CD14-positive monocyte (primary cell): Measurements from ENCODE around the gene LILRA5. TPM values are rescaled to one million over a fixed set of nuclear protein-coding genes. Genes with fewer than 3 reads are reported as not detected.

Experiments
- DNase-seq, 3 donors: peaks; one replicate each; pipeline ENCODE4 v3.0.0-alpha.2; 2011 to 2022
- H2AFZ ChIP-seq: 2 replicates; pipeline ENCODE4 v1.6.0; 2012; ENCODE audit warnings: mild to moderate bottlenecking, low read depth, low read length, inconsistent platforms; ENCODE audit not compliant: insufficient read depth, poor library complexity, severe bottlenecking
- H3K27ac ChIP-seq, 2 donors: 1 replicate in 1 of 2; 2 replicates in 1 of 2; pipeline ENCODE4 v1.5.1; 2012 to 2013; ENCODE audit warnings: low read length in 2 of 2, control low read depth in 1 of 2, inconsistent platforms in 1 of 2, low read depth in 1 of 2, mild to moderate bottlenecking in 1 of 2
- H3K27me3 ChIP-seq, 2 donors: one replicate each; pipeline versions ENCODE4 v1.6.0 to v1.6.1; 2011 to 2013; ENCODE audit warnings: low read length in 2 of 2; ENCODE audit not compliant: control insufficient read depth in 2 of 2, insufficient read depth in 2 of 2
- H3K36me3 ChIP-seq, 2 donors: replicated peaks in 1 of 2; 1 replicate in 1 of 2; 2 replicates in 1 of 2; pipeline versions ENCODE4 v1.5.1 to v1.6.1; 2012 to 2013; ENCODE audit warnings: low read length in 2 of 2, control low read depth in 1 of 2, inconsistent platforms in 1 of 2, mild to moderate bottlenecking in 1 of 2; ENCODE audit not compliant: insufficient read depth in 2 of 2, control insufficient read depth in 1 of 2
- H3K4me1 ChIP-seq, 2 donors: 1 replicate in 1 of 2; 2 replicates in 1 of 2; pipeline versions ENCODE4 v1.5.1 to v1.6.1; 2012 to 2013; ENCODE audit warnings: low read length in 2 of 2, control low read depth in 1 of 2, inconsistent platforms in 1 of 2, mild to moderate bottlenecking in 1 of 2, moderate library complexity in 1 of 2; ENCODE audit not compliant: insufficient read depth in 2 of 2, control insufficient read depth in 1 of 2
- H3K4me2 ChIP-seq: replicated peaks from 2 replicates; pipeline ENCODE3; 2012; ENCODE audit warnings: low read length, moderate library complexity, mild to moderate bottlenecking; ENCODE audit not compliant: poor library complexity, severe bottlenecking; ENCODE audit errors: extremely low read depth
- H3K4me3 ChIP-seq, 3 experiments: fragments of 200-600 bp in 1 of 3; sonication (generic) in 1 of 3; replicated peaks in 1 of 3; 1 replicate in 2 of 3; 2 replicates in 1 of 3; pipeline ENCODE4 v1.5.1; 2011 to 2013; ENCODE audit warnings: low read length in 3 of 3, mild to moderate bottlenecking in 3 of 3, control low read depth in 2 of 3, low read depth in 2 of 3, inconsistent platforms in 1 of 3, moderate library complexity in 1 of 3
- H3K79me2 ChIP-seq: 2 replicates; pipeline ENCODE4 v1.6.0; 2012; ENCODE audit warnings: mild to moderate bottlenecking, control low read depth, inconsistent platforms, low read length, moderate library complexity; ENCODE audit not compliant: insufficient read depth
- H3K9ac ChIP-seq: 2 replicates; pipeline ENCODE4 v1.6.0; 2017; ENCODE audit warnings: low read length, mild to moderate bottlenecking; ENCODE audit not compliant: insufficient read depth, poor library complexity, severe bottlenecking
- H3K9me3 ChIP-seq, 2 donors: replicated peaks in 1 of 2; 1 replicate in 1 of 2; 2 replicates in 1 of 2; pipeline versions ENCODE4 v1.5.1 to v1.6.1; 2012 to 2013; ENCODE audit warnings: low read length in 2 of 2, control low read depth in 1 of 2; ENCODE audit not compliant: control insufficient read depth in 1 of 2, insufficient read depth in 1 of 2
- H4K20me1 ChIP-seq: 2 replicates; pipeline ENCODE4 v1.6.0; 2012; ENCODE audit warnings: mild to moderate bottlenecking, low read length, control low read depth, moderate library complexity; ENCODE audit not compliant: insufficient read depth
- H3K27ac Mint-ChIP-seq, 7 donors: one replicate each; pipeline ENCODE4 v1.8.0; 2020; ENCODE audit warnings: mild to moderate bottlenecking in 7 of 7, mixed read lengths in 7 of 7, moderate library complexity in 6 of 7, inconsistent platforms in 2 of 7
- H3K27me3 Mint-ChIP-seq, 3 donors: one replicate each; pipeline ENCODE4 v1.8.0; 2021 to 2022; ENCODE audit warnings: low read depth in 3 of 3, mild to moderate bottlenecking in 3 of 3, mixed read lengths in 3 of 3, moderate library complexity in 3 of 3, inconsistent platforms in 1 of 3
- H3K36me3 Mint-ChIP-seq, 2 donors: one replicate each; pipeline ENCODE4 v1.8.0; 2020; ENCODE audit warnings: mixed read lengths in 2 of 2, inconsistent platforms in 1 of 2, mild to moderate bottlenecking in 1 of 2
- H3K4me1 Mint-ChIP-seq: one replicate; pipeline ENCODE4 v1.8.0; 2020; ENCODE audit warnings: mild to moderate bottlenecking, mixed read lengths
- H3K4me3 Mint-ChIP-seq, 2 donors: one replicate each; pipeline ENCODE4 v1.8.0; 2020; ENCODE audit warnings: mild to moderate bottlenecking in 2 of 2, mixed read lengths in 2 of 2, moderate library complexity in 1 of 2
- H3K9me3 Mint-ChIP-seq, 7 donors: one replicate each; pipeline ENCODE4 v1.8.0; 2020 to 2022; ENCODE audit warnings: mixed read lengths in 7 of 7, mild to moderate bottlenecking in 6 of 7, moderate library complexity in 6 of 7, inconsistent platforms in 2 of 7
- WGBS: methylation state at CpG from one replicate; pipeline ENCODE4 v1.1.5; 2013; ENCODE audit warnings: missing lambda C conversion rate; ENCODE audit not compliant: insufficient coverage; 5-methylcytosine and 5-hydroxymethylcytosine counted together
- intact Hi-C, 2 donors: fragments of 100-400 bp; cut with micrococcal nuclease; formaldehyde crosslinking; loops; one replicate each; pipeline versions ENCODE4 v1.15.0 to v1.15.1; 2023
- polyA plus RNA-seq, 3 donors: library from polyadenylated mRNA; depleted of rRNA in 1 of 3; unstranded in 2 of 3; stranded (reverse) in 1 of 3; fragments of 300-500 nt in 2 of 3; fragments of >200 nt in 1 of 3; fragmentation: Illumina TruSeq in 2 of 3; gene quantifications; 1 replicate in 2 of 3; 2 replicates in 1 of 3; pipeline ENCODE4 v1.2.3, GENCODE V29; 2012 to 2021
- TF ChIP-seq, protein P1 (sequence below): fragments of 200-600 bp; IDR thresholded peaks from one replicate; pipeline ENCODE4 v1.8.0; 2022; ENCODE audit warnings: antibody characterized with exemption, mild to moderate bottlenecking

LILRA5 gene
- polyA plus RNA-seq, 3 donors: 348 to 580 (median 516) TPM

DNA sequence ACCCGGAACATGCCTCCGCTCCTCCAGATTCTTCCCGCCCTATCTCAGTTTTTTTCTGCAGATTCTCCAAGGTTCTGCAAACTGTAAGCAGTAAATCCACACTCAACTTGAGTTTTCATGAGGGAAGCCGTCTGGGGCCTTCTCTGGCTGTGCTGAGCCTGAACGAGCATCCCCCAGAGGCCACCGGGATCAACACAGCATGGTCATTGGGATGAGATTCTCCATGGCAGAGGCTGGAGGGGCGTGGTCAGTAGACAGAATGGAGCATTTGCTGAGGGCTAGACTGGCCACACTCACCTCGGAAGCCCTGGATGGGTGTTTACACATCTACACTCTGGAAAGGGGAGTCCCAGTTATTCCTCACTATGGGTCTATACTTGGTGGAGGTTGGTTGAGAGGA, 28.3 kb upstream of the LILRA5 start:
- intact Hi-C loops: no loop called here
- Histone ChIP-seq H3K27ac (no peak overlapping the region), H2AFZ (no peak overlapping the region), H3K36me3 (no peaks in the 10 kb centered on the region), H3K4me3 (no peak overlapping the region), H3K27me3 (no peaks in the 10 kb centered on the region), H3K9me3 (no peaks in the 10 kb centered on the region), H4K20me1 (no peaks in the 10 kb centered on the region), H3K4me1 (peaks cover 51 to 53% of the 10 kb centered on the region in 2 donors), H3K79me2 (no peaks in the 10 kb centered on the region), H3K9ac (no peak overlapping the region), H3K4me2 (no peak overlapping the region)
- DNase-seq: no peak
- H3K36me3 Mint-ChIP-seq: peaks cover 0 to 3% of the 10 kb centered on the region in 2 donors
- no peak overlapping the region for H3K4me3 Mint-ChIP-seq
- peaks cover 0 to 2% (median 0%) of the 10 kb centered on the region in 7 donors for H3K9me3 Mint-ChIP-seq
- TF ChIP-seq, protein P1, sequence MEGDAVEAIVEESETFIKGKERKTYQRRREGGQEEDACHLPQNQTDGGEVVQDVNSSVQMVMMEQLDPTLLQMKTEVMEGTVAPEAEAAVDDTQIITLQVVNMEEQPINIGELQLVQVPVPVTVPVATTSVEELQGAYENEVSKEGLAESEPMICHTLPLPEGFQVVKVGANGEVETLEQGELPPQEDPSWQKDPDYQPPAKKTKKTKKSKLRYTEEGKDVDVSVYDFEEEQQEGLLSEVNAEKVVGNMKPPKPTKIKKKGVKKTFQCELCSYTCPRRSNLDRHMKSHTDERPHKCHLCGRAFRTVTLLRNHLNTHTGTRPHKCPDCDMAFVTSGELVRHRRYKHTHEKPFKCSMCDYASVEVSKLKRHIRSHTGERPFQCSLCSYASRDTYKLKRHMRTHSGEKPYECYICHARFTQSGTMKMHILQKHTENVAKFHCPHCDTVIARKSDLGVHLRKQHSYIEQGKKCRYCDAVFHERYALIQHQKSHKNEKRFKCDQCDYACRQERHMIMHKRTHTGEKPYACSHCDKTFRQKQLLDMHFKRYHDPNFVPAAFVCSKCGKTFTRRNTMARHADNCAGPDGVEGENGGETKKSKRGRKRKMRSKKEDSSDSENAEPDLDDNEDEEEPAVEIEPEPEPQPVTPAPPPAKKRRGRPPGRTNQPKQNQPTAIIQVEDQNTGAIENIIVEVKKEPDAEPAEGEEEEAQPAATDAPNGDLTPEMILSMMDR: no peak
- H3K4me1 Mint-ChIP-seq: peaks cover 56% of the 10 kb centered on the region
- H3K27ac Mint-ChIP-seq: peak overlapping the region in 1 of 7 donors; percentile 51
- peaks cover 0 to 7% (median 2%) of the 10 kb centered on the region in 3 donors for H3K27me3 Mint-ChIP-seq
- 96% methylated on average over 4 of the region's 8 CpGs for WGBS

DNA sequence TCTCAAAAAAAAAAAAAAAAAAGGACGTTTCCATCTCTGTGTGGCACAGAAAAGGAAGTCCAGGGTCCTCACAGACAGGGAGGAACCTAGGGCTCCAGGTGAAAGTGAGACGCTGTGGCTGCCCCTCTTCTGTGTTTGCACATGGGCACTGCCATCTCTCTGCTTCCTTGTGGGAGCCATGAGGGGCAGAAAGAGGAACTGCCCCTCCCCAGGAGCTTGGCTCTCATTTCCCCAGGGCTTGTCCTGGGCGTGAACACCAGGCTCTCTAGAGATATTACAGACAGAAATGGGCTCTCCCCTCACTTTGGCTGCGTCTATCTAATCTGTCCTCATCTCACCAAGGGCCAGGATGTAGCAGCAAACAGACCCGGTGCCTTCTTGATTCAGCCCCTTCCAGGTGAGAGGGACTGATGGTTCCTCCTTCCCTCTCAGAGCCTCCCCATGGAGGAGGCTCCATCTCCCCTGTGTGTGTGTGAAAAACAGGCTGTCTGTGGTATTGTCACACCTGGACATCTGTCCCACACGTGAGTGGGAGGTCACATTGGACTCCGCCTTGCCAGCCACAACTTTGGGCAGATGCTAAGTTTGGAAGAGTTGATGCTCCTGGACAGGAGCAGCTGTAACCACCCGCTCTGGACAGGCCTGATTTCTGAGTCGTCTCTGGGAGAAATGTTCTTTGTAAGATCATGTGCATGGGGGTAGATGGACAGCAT, 26.8 kb upstream of the LILRA5 start:
- Mint-ChIP-seq H3K4me3 (peak overlapping the region; percentile 53 to 68), H3K27me3 (peaks cover 0 to 5% (median 2%) of the 10 kb centered on the region in 3 donors), H3K4me1 (peaks cover 51% of the 10 kb centered on the region), H3K36me3 (peaks cover 0 to 3% of the 10 kb centered on the region in 2 donors), H3K9me3 (peaks cover 0 to 2% (median 0%) of the 10 kb centered on the region in 7 donors), H3K27ac (peak overlapping the region in 6 of 7 donors; percentile 34 to 85 (median 65))
- DNase-seq: peak; percentile 58 to 70 (median 67)
- 38% methylated on average over 5 of the region's 9 CpGs for WGBS
- intact Hi-C loops: loop anchor here in 1 of 2 donors (10.0 kb wide), 1 partner anchor 55 kb away; the partner anchor contains the start of gene LILRB2
- Histone ChIP-seq H3K4me2 (peak overlapping the region; percentile 33), H3K36me3 (no peaks in the 10 kb centered on the region), H3K27me3 (no peaks in the 10 kb centered on the region), H3K27ac (no peak overlapping the region), H2AFZ (peak overlapping the region; percentile 29), H3K79me2 (no peaks in the 10 kb centered on the region), H3K4me3 (peak overlapping the region in 1 of 3 experiments; percentile 14), H4K20me1 (no peaks in the 10 kb centered on the region), H3K9ac (no peak overlapping the region), H3K9me3 (no peaks in the 10 kb centered on the region), H3K4me1 (peaks cover 41 to 46% of the 10 kb centered on the region in 2 donors)
- TF ChIP-seq, protein P1: no peak
